ENCODE results near the gene RBL2.

DNA sequence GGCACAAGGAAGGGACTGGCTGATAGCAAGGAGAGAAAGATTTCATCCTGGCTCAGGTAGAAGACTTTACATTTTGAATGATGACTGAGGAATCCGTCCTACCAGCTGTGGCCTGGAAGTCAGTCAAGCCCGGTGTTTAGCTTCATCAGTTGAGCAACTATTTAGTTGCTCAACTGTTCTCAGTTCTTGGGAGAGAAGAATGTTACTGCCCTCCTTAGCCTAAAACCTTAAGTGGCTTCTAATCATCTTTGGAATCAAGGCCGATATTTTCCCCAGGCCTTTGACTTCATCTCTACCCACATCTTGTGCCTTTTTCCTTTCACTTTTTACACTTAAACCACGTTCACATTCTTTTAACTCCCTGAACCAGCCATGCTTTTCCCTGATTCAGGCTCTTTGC, 17.3 kb upstream of the RBL2 start:
- TF ChIP-seq, protein P1, sequence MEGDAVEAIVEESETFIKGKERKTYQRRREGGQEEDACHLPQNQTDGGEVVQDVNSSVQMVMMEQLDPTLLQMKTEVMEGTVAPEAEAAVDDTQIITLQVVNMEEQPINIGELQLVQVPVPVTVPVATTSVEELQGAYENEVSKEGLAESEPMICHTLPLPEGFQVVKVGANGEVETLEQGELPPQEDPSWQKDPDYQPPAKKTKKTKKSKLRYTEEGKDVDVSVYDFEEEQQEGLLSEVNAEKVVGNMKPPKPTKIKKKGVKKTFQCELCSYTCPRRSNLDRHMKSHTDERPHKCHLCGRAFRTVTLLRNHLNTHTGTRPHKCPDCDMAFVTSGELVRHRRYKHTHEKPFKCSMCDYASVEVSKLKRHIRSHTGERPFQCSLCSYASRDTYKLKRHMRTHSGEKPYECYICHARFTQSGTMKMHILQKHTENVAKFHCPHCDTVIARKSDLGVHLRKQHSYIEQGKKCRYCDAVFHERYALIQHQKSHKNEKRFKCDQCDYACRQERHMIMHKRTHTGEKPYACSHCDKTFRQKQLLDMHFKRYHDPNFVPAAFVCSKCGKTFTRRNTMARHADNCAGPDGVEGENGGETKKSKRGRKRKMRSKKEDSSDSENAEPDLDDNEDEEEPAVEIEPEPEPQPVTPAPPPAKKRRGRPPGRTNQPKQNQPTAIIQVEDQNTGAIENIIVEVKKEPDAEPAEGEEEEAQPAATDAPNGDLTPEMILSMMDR (IDR thresholded peaks at IDR 0.05): no peak
- no peak for TF ChIP-seq EP300 (IDR thresholded peaks at IDR 0.05)

Measured in sigmoid colon (tissue), 4 donors.